NT2/D1 (cell line): ENCODE measurements around the gene MERTK.

Experiments used
- DNase-seq: peaks from one replicate; pipeline ENCODE4 v3.0.0-alpha.2; 2011; ENCODE audit warnings: low read depth, low spot score
- H3K27me3 ChIP-seq: 2 replicates; pipeline ENCODE4 v1.6.0; 2011; ENCODE audit warnings: mild to moderate bottlenecking; ENCODE audit not compliant: insufficient read length, insufficient read depth
- H3K36me3 ChIP-seq: 2 replicates; pipeline ENCODE4 v1.6.1; 2011; ENCODE audit warnings: mild to moderate bottlenecking, low read length, mixed read lengths; ENCODE audit not compliant: insufficient read depth, insufficient read length
- H3K4me1 ChIP-seq: 2 replicates; pipeline ENCODE4 v1.5.1; 2011; ENCODE audit not compliant: insufficient read depth, insufficient read length
- H3K4me3 ChIP-seq: 2 replicates; pipeline ENCODE4 v1.5.1; 2011; ENCODE audit warnings: low read depth; ENCODE audit not compliant: insufficient read length
- H3K9ac ChIP-seq: 2 replicates; pipeline ENCODE4 v1.6.0; 2011; ENCODE audit warnings: low read depth; ENCODE audit not compliant: insufficient read length
- H3K9me3 ChIP-seq: 2 replicates; pipeline ENCODE4 v1.5.1; 2011; ENCODE audit warnings: mild to moderate bottlenecking, low read length; ENCODE audit not compliant: insufficient read depth
- SUZ12 ChIP-seq: IDR thresholded peaks from 2 replicates; pipeline ENCODE4 v1.6.1; 2011; ENCODE audit not compliant: insufficient read length, insufficient read depth; ENCODE audit errors: extremely low read depth
- YY1 ChIP-seq: IDR thresholded peaks from 2 replicates; pipeline ENCODE4 v1.6.1; 2011; ENCODE audit not compliant: insufficient read length, insufficient read depth
- ZNF274 ChIP-seq: IDR thresholded peaks from 2 replicates; pipeline ENCODE4 v1.6.1; 2011; ENCODE audit warnings: mild to moderate bottlenecking, low read depth, low read length

Gene MERTK

GRCh38 chr2:112005406-112006075 is 107.1 kb downstream of the MERTK start:
- H3K9ac ChIP-seq, result no peak overlapping the region
- TF ChIP-seq YY1 (no peak), SUZ12 (no peak)
- peaks cover 8% of the 10 kb centered on the region for H3K36me3 ChIP-seq
- H3K9me3 ChIP-seq, result no peaks in the 10 kb centered on the region
- H3K27me3 ChIP-seq, result no peaks in the 10 kb centered on the region
- H3K4me3 ChIP-seq, result no peak overlapping the region
- no peaks in the 10 kb centered on the region for H3K4me1 ChIP-seq
- DNase-seq, result no peak

DNA sequence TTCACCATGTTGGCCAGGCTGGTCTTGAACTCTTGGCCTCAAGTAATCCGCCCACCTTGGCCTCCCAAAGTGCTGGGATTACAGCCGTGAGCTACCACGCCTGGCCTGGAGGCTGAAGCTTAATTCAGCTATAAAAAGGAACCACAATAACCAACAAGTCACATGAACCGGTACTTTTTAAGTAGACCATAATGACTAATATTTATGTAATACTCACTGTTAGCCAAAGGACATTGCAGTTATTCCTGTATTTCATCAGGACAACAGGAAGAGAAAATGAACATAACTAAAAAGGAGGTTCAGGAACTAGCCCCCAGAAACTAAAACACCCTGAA is 107.6 kb downstream of the MERTK start:
- H3K9ac ChIP-seq, result no peak overlapping the region
- H3K4me3 ChIP-seq, result no peak overlapping the region
- DNase-seq, result no peak
- TF ChIP-seq SUZ12 (no peak), ZNF274 (no peak), YY1 (no peak)
- H3K36me3 ChIP-seq, result peaks cover 13% of the 10 kb centered on the region
- no peaks in the 10 kb centered on the region for H3K27me3 ChIP-seq
- H3K4me1 ChIP-seq, result no peaks in the 10 kb centered on the region
- no peaks in the 10 kb centered on the region for H3K9me3 ChIP-seq

- no peak for DNase-seq
- H3K9ac ChIP-seq, result no peak overlapping the region
- H3K9me3 ChIP-seq, result no peaks in the 10 kb centered on the region
- no peak overlapping the region for H3K4me3 ChIP-seq
- H3K27me3 ChIP-seq, result no peaks in the 10 kb centered on the region
- H3K36me3 ChIP-seq, result peaks cover 21% of the 10 kb centered on the region
- no peak for TF ChIP-seq SUZ12
- TF ChIP-seq ZNF274, result no peak
- no peak for TF ChIP-seq YY1
- H3K4me1 ChIP-seq, result no peaks in the 10 kb centered on the region
Measured at GRCh38 chr2:112007493-112007892, 109.1 kb downstream of the MERTK start.

GRCh38 chr2:112008910-112009485 is 110.6 kb downstream of the MERTK start:
- Histone ChIP-seq H3K4me3 (no peak overlapping the region), H3K4me1 (no peaks in the 10 kb centered on the region), H3K36me3 (peaks cover 28% of the 10 kb centered on the region), H3K9ac (no peak overlapping the region), H3K27me3 (no peaks in the 10 kb centered on the region), H3K9me3 (no peaks in the 10 kb centered on the region)
- no peak for DNase-seq
- TF ChIP-seq ZNF274, result no peak

- no peak overlapping the region for H3K9ac ChIP-seq
Measured at GRCh38 chr2:112010751-112011150, 112.3 kb downstream of the MERTK start.

DNA sequence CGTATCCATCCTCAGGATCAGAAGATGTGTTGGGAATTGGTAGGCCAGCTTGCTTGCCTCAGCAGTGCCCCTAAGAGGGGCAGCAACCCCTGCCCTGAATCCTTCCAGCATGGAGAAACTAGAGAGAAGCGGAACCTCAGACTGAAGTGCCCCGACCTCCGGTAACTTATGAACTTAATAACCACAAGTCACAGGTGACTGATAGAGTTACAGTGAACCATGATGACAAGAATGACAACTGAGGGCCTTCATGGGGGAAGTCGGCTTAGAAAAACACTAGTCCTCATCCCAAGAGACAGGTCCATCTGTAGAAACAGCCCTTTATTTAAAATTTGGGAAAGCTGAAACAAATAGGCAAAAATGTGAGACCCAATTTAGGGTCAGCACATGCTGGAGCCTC is 114.1 kb downstream of the MERTK start:
- DNase-seq, result no peak
- Histone ChIP-seq H3K27me3 (no peaks in the 10 kb centered on the region), H3K4me3 (no peak overlapping the region), H3K9me3 (no peaks in the 10 kb centered on the region; the same call in 1 of the 2 replicates), H3K4me1 (no peaks in the 10 kb centered on the region), H3K36me3 (peaks cover 26% of the 10 kb centered on the region), H3K9ac (no peak overlapping the region)
- TF ChIP-seq YY1 (no peak), ZNF274 (no peak), SUZ12 (no peak)

More at GRCh38 chr2:112010751-112011150, 112.3 kb downstream of the MERTK start:
- no peaks in the 10 kb centered on the region for H3K27me3 ChIP-seq
- no peaks in the 10 kb centered on the region for H3K4me1 ChIP-seq
- H3K9me3 ChIP-seq, result no peaks in the 10 kb centered on the region
- DNase-seq, result no peak
- H3K4me3 ChIP-seq, result no peak overlapping the region
- TF ChIP-seq YY1, result no peak
- TF ChIP-seq SUZ12, result no peak
- no peak for TF ChIP-seq ZNF274
- peaks cover 26% of the 10 kb centered on the region for H3K36me3 ChIP-seq

- no peak overlapping the region for H3K4me3 ChIP-seq
- peaks cover 9% of the 10 kb centered on the region for H3K36me3 ChIP-seq
- no peak for TF ChIP-seq YY1
- TF ChIP-seq ZNF274, result no peak
- TF ChIP-seq SUZ12, result no peak
- H3K9ac ChIP-seq, result no peak overlapping the region
- H3K27me3 ChIP-seq, result no peaks in the 10 kb centered on the region
- H3K4me1 ChIP-seq, result no peaks in the 10 kb centered on the region
- no peak for DNase-seq
- H3K9me3 ChIP-seq, result no peaks in the 10 kb centered on the region; the same call in 1 of the 2 replicates
Measured at GRCh38 chr2:112018846-112019245, 120.4 kb downstream of the MERTK start.
